GM23338 (cell line): ENCODE measurements around the gene APMAP. TPM values are rescaled to one million over a fixed set of nuclear protein-coding genes. Genes with fewer than 3 reads are reported as not detected.

ENCODE experiments used
- ATAC-seq: fragments of 200-7000 bp; cut with Tn5 transposase; 3 replicates; pipeline ENCODE4 v1.9.1; 2020
- DNase-seq: peaks from one replicate; pipeline ENCODE4 v3.0.0-alpha.2; 2015; ENCODE audit warnings: low spot score
- H2AFZ ChIP-seq: fragments of 200-600 bp; sonication (generic); 2 replicates; pipeline ENCODE4 v1.8.0; 2016; ENCODE audit warnings: antibody characterized with exemption, mild to moderate bottlenecking, moderate library complexity
- H3F3A ChIP-seq: fragments of 200-600 bp; sonication (generic); replicated peaks from 2 replicates; pipeline ENCODE4 v1.8.0; 2017; ENCODE audit warnings: antibody characterized with exemption, mixed run types, low read depth
- H3K27ac ChIP-seq: fragments of 200-600 bp; sonication (generic); 2 replicates; pipeline ENCODE4 v1.6.1; 2016; ENCODE audit warnings: low read depth
- H3K27me3 ChIP-seq: fragments of 200-600 bp; sonication (generic); 2 replicates; pipeline ENCODE4 v1.8.0; 2016; ENCODE audit warnings: mild to moderate bottlenecking, mixed run types, moderate library complexity; ENCODE audit not compliant: insufficient read depth
- H3K36me3 ChIP-seq: fragments of 200-600 bp; sonication (generic); 2 replicates; pipeline ENCODE4 v1.8.0; 2016; ENCODE audit warnings: mild to moderate bottlenecking; ENCODE audit not compliant: insufficient read depth
- H3K4me1 ChIP-seq: fragments of 200-600 bp; sonication (generic); 2 replicates; pipeline ENCODE4 v1.8.0; 2016; ENCODE audit warnings: mild to moderate bottlenecking, moderate library complexity; ENCODE audit not compliant: insufficient read depth
- H3K4me2 ChIP-seq: fragments of 200-600 bp; sonication (generic); 2 replicates; pipeline ENCODE4 v1.7.1; 2017; ENCODE audit warnings: mixed run types
- H3K4me3 ChIP-seq: fragments of 200-600 bp; sonication (generic); 2 replicates; pipeline ENCODE4 v1.6.1; 2016; ENCODE audit warnings: mixed run types
- H3K79me2 ChIP-seq: fragments of 200-600 bp; sonication (generic); replicated peaks from 2 replicates; pipeline ENCODE4 v1.8.0; 2017; ENCODE audit warnings: mild to moderate bottlenecking; ENCODE audit not compliant: insufficient read depth
- H3K9me2 ChIP-seq: fragments of 200-600 bp; sonication (generic); 2 replicates; pipeline ENCODE4 v1.8.0; 2017; ENCODE audit not compliant: insufficient read depth
- H4K20me1 ChIP-seq: fragments of 200-600 bp; sonication (generic); replicated peaks from 2 replicates; pipeline ENCODE4 v1.8.0; 2017; ENCODE audit warnings: mild to moderate bottlenecking; ENCODE audit not compliant: insufficient read depth
- H3K27ac Mint-ChIP-seq: 2 replicates; pipeline ENCODE4 v1.8.0; 2020; ENCODE audit warnings: inconsistent platforms, mild to moderate bottlenecking, moderate library complexity, mixed read lengths
- H3K27me3 Mint-ChIP-seq: 3 replicates; pipeline ENCODE4 v1.8.0; 2022; ENCODE audit warnings: low read depth, mild to moderate bottlenecking, moderate library complexity, mixed read lengths, inconsistent platforms; ENCODE audit not compliant: insufficient read depth, poor library complexity
- H3K36me3 Mint-ChIP-seq: 3 replicates; pipeline ENCODE4 v1.8.0; 2021; ENCODE audit warnings: low read depth, mild to moderate bottlenecking, inconsistent platforms, moderate library complexity, mixed read lengths
- H3K4me1 Mint-ChIP-seq: 3 replicates; pipeline ENCODE4 v1.8.0; 2020; ENCODE audit warnings: mild to moderate bottlenecking, inconsistent platforms, mixed read lengths
- H3K4me3 Mint-ChIP-seq: 3 replicates; pipeline ENCODE4 v1.8.0; 2021; ENCODE audit warnings: moderate library complexity, mild to moderate bottlenecking, inconsistent platforms, mixed read lengths
- H3K9me3 Mint-ChIP-seq: 3 replicates; pipeline ENCODE4 v1.8.0; 2020; ENCODE audit warnings: moderate library complexity, mild to moderate bottlenecking, inconsistent platforms, mixed read lengths
- CREB1 ChIP-seq: fragments of 250-450 bp; sonication (Bioruptor Pico); IDR thresholded peaks from 2 replicates; pipeline ENCODE4 v1.5.0; 2020; ENCODE audit warnings: low read depth, mild to moderate bottlenecking, moderate library complexity
- EZH2phosphoT487 ChIP-seq: fragments of 200-600 bp; sonication (generic); IDR thresholded peaks from one replicate; pipeline ENCODE4 v1.8.1; 2018; ENCODE audit warnings: antibody characterized with exemption; ENCODE audit not compliant: unreplicated experiment
- JUNB ChIP-seq: IDR thresholded peaks from one replicate; pipeline ENCODE4 v1.6.1; 2016; ENCODE audit warnings: antibody characterized with exemption; ENCODE audit not compliant: unreplicated experiment
- POLR2AphosphoS5 ChIP-seq: IDR thresholded peaks from 2 replicates; pipeline ENCODE4 v1.6.1; 2016; ENCODE audit warnings: antibody characterized with exemption, low read depth
- STAT1 ChIP-seq: IDR thresholded peaks from one replicate; pipeline ENCODE4 v1.6.1; 2016; ENCODE audit warnings: antibody characterized with exemption; ENCODE audit not compliant: unreplicated experiment
- ZNF114 ChIP-seq: fragments of 250-450 bp; sonication (Bioruptor Pico); IDR thresholded peaks from 2 replicates; pipeline ENCODE4 v1.5.0; 2020; ENCODE audit warnings: mild to moderate bottlenecking, moderate library complexity
- ZNF331 ChIP-seq: fragments of 250-450 bp; sonication (Bioruptor Pico); IDR thresholded peaks from 2 replicates; pipeline ENCODE4 v1.5.0; 2020; ENCODE audit warnings: low read depth, mild to moderate bottlenecking, moderate library complexity
- polyA plus RNA-seq: library from polyadenylated mRNA; unstranded; fragments of >200 nt; fragmentation: Nextera tagmentation; extraction: Ambion mirVana; gene quantifications from 2 replicates; pipeline ENCODE4 v1.2.1, GENCODE V29; 2016
- total RNA-seq: library from RNA; depleted of rRNA; stranded (reverse); fragments of >200 nt; shearing (Covaris generic); gene quantifications from 2 replicates; pipeline ENCODE4 v1.2.3, GENCODE V29; 2014
- TF ChIP-seq, protein P1 (sequence below): IDR thresholded peaks from one replicate; pipeline ENCODE4 v1.6.1; 2018; ENCODE audit warnings: antibody characterized with exemption; ENCODE audit not compliant: unreplicated experiment
- TF ChIP-seq, protein P2 (sequence below): IDR thresholded peaks from 2 replicates; pipeline ENCODE4 v1.6.1; 2016; ENCODE audit warnings: antibody characterized with exemption
- TF ChIP-seq, protein P3 (sequence below): fragments of 250-450 bp; sonication (Bioruptor Pico); IDR thresholded peaks from 2 replicates; pipeline ENCODE4 v1.5.0; 2020; ENCODE audit warnings: mild to moderate bottlenecking, moderate library complexity

APMAP gene
- total and polyA plus RNA-seq, 2 experiments from 2014 or later, result 31.7 to 72.3 TPM

DNA sequence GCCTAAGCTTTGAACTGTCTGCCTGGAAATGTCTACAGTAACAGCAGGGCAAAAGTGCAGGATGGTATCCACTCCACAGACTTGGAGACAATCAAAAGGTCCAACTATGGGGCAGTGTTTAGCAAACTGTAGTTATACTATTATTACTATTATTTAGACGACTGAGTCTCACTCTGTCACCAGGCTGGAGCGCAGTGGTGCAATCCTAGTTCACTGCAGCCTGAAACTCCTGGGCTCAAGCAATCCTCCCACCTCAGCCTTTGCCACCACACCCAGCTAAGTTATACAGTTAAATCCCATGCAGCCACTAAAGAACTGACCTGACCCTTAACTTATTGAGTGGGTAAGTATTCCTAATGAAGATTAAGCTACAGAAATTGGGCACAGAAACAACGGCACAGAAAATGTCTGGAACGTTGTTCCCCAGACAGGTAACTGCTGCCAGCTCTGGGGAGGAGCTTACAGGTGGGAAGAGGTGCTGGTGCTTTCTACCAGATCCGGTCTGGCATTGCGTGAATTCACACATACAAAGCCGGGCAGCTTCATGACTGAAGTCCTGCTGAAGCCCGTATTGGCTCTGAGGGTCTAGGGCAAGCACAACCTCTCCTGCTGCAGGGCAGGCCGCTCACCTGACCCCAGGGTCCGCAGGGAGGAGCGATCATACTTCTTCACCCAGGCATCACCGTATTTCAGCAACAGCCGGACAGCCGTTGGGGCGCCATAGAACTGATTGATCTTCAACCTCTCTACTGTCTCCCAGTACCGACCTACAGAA, 27.0 kb upstream of the APMAP start (continued):
- TF ChIP-seq, protein P1, sequence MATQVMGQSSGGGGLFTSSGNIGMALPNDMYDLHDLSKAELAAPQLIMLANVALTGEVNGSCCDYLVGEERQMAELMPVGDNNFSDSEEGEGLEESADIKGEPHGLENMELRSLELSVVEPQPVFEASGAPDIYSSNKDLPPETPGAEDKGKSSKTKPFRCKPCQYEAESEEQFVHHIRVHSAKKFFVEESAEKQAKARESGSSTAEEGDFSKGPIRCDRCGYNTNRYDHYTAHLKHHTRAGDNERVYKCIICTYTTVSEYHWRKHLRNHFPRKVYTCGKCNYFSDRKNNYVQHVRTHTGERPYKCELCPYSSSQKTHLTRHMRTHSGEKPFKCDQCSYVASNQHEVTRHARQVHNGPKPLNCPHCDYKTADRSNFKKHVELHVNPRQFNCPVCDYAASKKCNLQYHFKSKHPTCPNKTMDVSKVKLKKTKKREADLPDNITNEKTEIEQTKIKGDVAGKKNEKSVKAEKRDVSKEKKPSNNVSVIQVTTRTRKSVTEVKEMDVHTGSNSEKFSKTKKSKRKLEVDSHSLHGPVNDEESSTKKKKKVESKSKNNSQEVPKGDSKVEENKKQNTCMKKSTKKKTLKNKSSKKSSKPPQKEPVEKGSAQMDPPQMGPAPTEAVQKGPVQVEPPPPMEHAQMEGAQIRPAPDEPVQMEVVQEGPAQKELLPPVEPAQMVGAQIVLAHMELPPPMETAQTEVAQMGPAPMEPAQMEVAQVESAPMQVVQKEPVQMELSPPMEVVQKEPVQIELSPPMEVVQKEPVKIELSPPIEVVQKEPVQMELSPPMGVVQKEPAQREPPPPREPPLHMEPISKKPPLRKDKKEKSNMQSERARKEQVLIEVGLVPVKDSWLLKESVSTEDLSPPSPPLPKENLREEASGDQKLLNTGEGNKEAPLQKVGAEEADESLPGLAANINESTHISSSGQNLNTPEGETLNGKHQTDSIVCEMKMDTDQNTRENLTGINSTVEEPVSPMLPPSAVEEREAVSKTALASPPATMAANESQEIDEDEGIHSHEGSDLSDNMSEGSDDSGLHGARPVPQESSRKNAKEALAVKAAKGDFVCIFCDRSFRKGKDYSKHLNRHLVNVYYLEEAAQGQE, result no peak

DNA sequence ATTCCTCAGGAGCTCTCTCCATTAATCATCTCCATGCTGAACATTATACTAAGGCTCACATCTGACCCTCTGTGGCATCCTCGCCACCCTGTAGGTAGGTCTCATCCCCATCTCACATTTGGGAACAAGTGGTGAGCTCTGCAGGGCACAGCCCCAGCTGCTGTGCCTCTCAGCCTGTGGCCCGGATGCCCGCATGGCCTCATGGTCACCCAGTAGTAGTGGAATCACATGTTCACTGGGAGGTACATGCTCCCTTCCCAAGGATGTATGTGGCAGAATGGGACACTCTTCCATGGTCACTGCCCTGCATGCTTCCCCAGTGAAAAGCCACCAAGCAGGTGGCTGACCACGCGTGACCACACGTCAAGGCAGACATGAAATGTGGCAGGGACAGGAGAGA, 26.3 kb upstream of the APMAP start:
- Mint-ChIP-seq H3K27ac (no peak overlapping the region), H3K4me1 (peaks cover 23% of the 10 kb centered on the region), H3K4me3 (no peak overlapping the region), H3K9me3 (no peaks in the 10 kb centered on the region; the same call in 2 of the 3 replicates), H3K27me3 (peaks cover 14% of the 10 kb centered on the region), H3K36me3 (no peaks in the 10 kb centered on the region)
- Histone ChIP-seq H3K4me1 (no peaks in the 10 kb centered on the region; the same call in 1 of the 2 replicates), H3K4me3 (no peak overlapping the region), H4K20me1 (no peaks in the 10 kb centered on the region), H3K79me2 (no peaks in the 10 kb centered on the region), H3F3A (no peaks in the 10 kb centered on the region), H3K4me2 (no peak overlapping the region), H2AFZ (no peak overlapping the region), H3K27ac (no peak overlapping the region), H3K27me3 (no peaks in the 10 kb centered on the region), H3K9me2 (0 out of 2 replicates have a peak, but pooled peaks cover 6% of the 10 kb centered on the region), H3K36me3 (no peaks in the 10 kb centered on the region)
- no peak for ATAC-seq
- no peak for DNase-seq
- no peak for TF ChIP-seq EZH2phosphoT487
- TF ChIP-seq POLR2AphosphoS5, result no peak
- TF ChIP-seq STAT1, result no peak
- TF ChIP-seq CREB1 (CRISPR knock-in tag), result no peak
- no peak for TF ChIP-seq ZNF331 (CRISPR knock-in tag)
- TF ChIP-seq, protein P1, result no peak
- TF ChIP-seq, protein P2, sequence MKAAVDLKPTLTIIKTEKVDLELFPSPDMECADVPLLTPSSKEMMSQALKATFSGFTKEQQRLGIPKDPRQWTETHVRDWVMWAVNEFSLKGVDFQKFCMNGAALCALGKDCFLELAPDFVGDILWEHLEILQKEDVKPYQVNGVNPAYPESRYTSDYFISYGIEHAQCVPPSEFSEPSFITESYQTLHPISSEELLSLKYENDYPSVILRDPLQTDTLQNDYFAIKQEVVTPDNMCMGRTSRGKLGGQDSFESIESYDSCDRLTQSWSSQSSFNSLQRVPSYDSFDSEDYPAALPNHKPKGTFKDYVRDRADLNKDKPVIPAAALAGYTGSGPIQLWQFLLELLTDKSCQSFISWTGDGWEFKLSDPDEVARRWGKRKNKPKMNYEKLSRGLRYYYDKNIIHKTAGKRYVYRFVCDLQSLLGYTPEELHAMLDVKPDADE, result no peak
- TF ChIP-seq, protein P3, sequence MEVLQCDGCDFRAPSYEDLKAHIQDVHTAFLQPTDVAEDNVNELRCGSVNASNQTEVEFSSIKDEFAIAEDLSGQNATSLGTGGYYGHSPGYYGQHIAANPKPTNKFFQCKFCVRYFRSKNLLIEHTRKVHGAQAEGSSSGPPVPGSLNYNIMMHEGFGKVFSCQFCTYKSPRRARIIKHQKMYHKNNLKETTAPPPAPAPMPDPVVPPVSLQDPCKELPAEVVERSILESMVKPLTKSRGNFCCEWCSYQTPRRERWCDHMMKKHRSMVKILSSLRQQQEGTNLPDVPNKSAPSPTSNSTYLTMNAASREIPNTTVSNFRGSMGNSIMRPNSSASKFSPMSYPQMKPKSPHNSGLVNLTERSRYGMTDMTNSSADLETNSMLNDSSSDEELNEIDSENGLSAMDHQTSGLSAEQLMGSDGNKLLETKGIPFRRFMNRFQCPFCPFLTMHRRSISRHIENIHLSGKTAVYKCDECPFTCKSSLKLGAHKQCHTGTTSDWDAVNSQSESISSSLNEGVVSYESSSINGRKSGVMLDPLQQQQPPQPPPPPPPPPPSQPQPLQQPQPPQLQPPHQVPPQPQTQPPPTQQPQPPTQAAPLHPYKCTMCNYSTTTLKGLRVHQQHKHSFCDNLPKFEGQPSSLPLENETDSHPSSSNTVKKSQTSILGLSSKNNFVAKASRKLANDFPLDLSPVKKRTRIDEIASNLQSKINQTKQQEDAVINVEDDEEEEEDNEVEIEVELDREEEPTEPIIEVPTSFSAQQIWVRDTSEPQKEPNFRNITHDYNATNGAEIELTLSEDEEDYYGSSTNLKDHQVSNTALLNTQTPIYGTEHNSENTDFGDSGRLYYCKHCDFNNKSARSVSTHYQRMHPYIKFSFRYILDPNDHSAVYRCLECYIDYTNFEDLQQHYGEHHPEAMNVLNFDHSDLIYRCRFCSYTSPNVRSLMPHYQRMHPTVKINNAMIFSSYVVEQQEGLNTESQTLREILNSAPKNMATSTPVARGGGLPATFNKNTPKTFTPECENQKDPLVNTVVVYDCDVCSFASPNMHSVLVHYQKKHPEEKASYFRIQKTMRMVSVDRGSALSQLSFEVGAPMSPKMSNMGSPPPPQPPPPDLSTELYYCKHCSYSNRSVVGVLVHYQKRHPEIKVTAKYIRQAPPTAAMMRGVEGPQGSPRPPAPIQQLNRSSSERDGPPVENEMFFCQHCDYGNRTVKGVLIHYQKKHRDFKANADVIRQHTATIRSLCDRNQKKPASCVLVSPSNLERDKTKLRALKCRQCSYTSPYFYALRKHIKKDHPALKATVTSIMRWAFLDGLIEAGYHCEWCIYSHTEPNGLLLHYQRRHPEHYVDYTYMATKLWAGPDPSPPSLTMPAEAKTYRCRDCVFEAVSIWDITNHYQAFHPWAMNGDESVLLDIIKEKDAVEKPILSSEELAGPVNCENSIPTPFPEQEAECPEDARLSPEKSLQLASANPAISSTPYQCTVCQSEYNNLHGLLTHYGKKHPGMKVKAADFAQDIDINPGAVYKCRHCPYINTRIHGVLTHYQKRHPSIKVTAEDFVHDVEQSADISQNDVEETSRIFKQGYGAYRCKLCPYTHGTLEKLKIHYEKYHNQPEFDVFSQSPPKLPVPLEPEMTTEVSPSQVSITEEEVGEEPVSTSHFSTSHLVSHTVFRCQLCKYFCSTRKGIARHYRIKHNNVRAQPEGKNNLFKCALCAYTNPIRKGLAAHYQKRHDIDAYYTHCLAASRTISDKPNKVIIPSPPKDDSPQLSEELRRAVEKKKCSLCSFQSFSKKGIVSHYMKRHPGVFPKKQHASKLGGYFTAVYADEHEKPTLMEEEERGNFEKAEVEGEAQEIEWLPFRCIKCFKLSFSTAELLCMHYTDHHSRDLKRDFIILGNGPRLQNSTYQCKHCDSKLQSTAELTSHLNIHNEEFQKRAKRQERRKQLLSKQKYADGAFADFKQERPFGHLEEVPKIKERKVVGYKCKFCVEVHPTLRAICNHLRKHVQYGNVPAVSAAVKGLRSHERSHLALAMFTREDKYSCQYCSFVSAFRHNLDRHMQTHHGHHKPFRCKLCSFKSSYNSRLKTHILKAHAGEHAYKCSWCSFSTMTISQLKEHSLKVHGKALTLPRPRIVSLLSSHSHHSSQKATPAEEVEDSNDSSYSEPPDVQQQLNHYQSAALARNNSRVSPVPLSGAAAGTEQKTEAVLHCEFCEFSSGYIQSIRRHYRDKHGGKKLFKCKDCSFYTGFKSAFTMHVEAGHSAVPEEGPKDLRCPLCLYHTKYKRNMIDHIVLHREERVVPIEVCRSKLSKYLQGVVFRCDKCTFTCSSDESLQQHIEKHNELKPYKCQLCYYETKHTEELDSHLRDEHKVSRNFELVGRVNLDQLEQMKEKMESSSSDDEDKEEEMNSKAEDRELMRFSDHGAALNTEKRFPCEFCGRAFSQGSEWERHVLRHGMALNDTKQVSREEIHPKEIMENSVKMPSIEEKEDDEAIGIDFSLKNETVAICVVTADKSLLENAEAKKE (CRISPR knock-in tag), result no peak
- TF ChIP-seq JUNB, result no peak
- TF ChIP-seq ZNF114 (CRISPR knock-in tag), result no peak
